T-helper 22 cell (primary cell): ENCODE data around the gene ZIC4.

Source experiments
- DNase-seq: peaks from one replicate; pipeline ENCODE4 v3.0.0-alpha.2; 2020; ENCODE audit warnings: low read depth

Gene ZIC4

GRCh38 chr3:147389717-147390116 lies 16.6 kb downstream of the ZIC4 start:
- DNase-seq, result no peak

- DNase-seq, result no peak
These were observed 17.4 kb downstream of the ZIC4 start for GRCh38 chr3:147388700-147389580.

DNA sequence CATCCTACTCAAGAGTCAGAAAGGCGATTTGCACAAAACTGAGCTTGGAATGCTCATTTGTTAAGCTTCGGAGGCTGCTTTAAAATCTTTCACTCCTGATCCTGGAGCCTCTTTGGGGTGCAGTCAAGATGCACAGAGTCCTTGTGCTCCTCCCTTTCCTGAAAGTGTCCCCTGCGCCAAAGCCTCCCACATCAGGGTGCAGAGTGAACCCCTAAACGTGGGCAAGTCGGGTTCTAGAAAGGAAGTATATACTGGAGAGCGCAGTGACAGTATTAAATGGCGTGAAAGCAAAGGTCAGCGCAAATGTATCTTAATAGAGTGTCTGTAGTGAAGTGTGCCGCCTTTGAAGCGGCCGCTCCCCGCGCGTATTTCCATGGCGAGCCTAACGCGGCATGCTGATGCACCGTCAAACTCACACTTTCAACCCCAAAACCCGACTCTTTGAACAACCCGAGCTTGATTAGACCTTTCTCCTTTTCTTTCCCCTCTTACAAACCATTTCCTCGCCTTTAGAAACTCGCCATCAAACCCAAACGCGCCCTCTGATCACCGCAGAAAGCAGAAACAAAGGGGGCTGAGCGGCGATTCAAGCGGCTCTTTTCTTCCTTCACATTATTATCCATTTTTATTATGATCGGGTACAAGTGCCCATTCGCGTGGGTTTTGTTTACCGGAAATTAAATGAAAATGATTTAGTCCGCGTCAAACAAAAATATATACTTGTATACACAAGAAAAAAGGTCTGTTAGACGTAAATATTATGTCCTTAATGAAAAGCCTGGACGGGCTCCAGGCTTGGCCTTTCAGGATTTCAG lies 18.3 kb downstream of the ZIC4 start:
- no peak for DNase-seq

DNA sequence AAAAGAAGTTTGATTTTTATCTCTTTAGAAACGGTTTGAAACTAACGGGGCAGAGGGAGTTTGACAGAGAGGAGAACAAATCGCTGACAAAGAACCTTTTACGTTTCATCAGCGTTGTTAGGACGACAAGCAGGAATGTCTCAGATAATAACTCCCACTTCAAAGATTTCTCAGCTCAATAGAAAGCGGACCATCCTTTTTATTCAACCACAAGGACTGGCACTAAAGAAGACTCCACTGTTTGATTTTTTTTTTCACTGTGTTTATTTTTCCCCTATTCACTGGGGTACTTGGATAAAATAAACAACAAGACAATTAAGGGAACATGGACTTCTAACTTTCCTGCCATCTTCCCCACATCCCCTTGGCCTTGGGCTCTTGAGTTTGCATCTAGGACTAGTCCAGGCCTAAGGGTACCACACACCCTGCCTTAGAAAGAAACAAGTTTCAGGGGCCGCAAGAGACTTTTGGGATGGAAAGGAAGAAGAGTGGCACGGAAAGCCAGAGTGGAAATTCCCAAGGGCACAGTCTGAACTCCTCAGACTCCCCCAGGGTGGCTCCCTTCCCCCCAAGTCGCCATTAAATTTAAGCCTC lies 19.0 kb downstream of the ZIC4 start:
- no peak for DNase-seq

DNA sequence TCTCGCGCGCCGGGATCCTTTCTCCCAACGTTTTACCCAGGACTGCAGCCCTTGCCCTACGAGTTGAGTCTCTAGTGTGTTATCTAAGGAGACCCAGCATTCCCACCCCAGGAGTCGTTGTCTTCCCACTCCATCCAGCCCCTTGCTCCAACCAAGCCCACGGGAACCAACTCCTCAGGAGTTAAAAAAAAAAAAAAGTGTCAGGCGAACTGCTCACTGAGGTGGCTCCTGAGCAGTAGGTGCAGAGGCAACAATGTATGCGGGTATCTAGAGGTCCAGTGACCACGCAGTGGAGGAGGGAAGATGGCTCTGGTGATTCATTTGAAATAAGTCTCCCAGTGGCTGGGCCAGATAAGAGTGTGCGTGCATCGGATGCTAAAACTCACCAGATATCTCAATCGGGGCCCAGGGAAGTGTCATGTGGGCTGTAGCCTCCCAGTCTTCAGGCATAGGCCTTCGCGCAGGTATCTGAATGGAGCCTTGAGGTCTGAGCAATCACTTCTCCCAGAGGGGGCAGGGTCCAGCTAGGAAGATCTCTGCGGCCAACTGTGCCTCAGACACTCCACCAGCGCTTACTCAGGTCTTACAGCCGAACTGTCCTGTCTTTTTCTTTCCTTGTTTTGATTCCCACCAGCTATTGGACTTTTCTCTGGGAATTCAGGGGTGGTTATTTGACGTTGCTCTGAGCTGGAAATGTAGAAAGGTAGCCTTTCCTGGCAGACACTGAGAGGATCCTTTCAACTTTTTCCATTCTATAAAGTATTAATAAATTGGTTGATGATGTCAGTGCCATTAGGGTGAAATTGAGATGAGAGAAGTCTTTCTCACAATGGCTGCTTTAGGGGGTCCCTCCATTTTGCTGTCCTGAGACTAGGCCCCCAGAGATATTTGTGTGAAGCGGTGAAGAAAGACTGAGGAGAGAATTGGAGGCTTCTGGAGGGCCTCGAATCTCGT lies 21.0 kb downstream of the ZIC4 start:
- DNase-seq, result no peak

- no peak for DNase-seq
These were observed 21.9 kb downstream of the ZIC4 start for GRCh38 chr3:147384210-147385058.

GRCh38 chr3:147383617-147384016 lies 22.7 kb downstream of the ZIC4 start:
- no peak for DNase-seq

GRCh38 chr3:147381596-147381995 lies 24.7 kb downstream of the ZIC4 start:
- DNase-seq, result no peak

GRCh38 chr3:147380977-147381376 lies 25.4 kb downstream of the ZIC4 start:
- no peak for DNase-seq

DNA sequence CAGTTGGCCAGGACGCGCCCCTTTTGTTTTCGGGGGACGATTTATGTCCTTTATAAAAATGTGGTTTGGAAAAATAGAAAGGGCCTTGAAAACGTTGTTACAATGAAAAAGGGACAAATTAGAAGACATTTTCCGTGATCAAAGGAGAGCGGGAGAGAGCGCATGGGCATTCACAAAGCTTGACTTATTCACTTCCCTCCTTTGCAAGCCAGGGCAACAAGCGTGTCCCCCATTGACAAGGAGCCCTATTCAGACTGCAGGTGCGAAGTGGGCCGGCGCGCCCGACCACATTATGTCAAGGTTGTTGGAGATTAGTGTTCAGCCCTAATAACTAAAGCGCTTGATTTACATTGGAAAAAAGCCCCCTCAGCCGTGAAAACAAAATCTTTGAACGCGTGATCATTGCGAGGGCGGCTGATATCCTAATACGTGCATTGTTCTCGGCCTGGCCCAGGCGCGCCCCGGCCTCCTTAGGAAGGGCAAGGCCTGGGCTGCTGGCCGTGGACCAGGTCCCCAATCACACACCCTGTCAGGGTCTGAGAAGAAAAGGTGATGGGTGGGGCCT lies 25.9 kb downstream of the ZIC4 start:
- no peak for DNase-seq

GRCh38 chr3:147379651-147380050 lies 26.7 kb downstream of the ZIC4 start:
- DNase-seq, result no peak

- DNase-seq, result no peak
These were observed 28.7 kb downstream of the ZIC4 start for GRCh38 chr3:147377412-147378367.

DNA sequence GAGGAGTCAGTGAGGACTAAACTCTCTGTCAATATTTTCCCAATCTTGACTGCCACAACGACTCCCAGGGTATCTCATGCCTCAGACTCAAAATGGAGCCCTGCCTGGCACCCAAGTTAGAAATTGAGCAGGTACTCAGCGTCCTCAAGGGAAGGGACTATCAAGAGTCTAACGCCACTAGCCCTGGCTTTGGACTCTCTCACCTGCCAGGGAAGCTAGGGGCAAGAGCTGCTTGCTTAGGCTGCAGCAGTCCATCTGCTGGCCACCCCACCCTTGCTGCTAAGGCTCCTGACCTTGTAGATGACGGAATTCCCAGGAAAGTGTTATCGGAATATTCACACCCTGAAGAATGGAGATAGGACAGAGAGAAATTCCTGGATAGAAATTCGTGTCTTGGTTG lies 33.0 kb downstream of the ZIC4 start:
- DNase-seq, result no peak

- no peak for DNase-seq
These were observed 33.8 kb downstream of the ZIC4 start for GRCh38 chr3:147372525-147373027.

- DNase-seq, result no peak
These were observed 34.5 kb downstream of the ZIC4 start for GRCh38 chr3:147371771-147372340.

DNA sequence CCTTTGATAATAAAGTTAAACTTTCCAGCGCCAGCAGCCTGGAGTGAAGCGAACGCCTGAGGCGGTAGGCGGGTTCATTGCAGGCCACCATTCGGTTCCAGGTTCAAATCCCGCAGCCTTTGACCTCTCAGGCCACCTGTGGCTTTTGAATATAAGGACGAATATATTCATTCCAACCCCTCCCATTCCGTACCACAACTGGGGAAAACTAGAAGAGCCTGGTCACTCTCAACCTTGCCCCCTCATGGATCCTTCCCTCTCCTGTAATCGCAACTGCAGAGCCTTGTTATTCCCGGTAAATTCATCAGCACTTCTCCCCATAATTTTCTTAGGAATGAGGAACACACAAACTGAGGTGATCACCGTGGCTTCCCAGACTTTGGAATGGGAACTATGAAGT lies 35.2 kb downstream of the ZIC4 start:
- DNase-seq, result no peak

DNA sequence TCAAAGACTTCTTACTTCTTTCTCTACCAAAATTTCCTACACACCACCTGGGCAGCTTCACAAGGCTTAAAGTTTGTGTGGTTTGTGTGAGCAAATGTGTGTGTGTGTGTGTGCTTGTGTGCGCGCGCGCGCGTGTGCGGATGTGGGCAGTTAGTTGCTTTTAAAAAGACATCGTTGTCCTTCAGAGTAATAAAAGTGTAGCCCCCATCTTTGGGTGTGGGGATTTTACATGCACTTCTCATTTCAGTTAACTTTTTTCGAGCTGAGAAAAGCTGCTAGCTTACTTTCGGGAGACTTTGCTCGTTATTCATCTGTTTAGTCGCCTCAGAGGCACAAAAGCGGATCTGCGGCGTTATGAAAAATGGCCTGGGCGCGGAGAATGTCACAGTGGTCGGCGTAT lies 36.0 kb downstream of the ZIC4 start:
- DNase-seq, result no peak

DNA sequence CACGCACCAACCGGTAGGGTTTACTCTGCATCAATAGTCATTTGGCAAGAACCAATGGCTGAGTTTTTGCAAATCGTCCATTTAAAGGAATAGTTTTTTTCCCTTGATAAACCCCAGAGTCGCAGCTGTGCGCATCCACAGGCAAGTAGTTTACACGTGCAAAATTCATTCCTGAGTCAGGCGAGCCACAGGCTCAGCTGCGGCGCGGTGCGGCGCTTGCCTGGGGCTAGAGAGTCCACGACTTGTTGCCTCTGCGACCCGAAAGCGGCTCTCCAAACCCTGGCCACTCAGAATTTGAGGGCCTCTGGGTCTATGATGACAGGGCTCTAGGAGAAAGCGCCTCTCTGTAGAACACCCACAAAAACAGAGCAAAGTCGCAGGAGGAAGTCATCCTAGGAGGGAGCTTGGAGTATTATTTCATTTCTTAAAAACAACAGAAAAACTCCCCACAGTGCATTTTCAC lies 36.7 kb downstream of the ZIC4 start:
- DNase-seq, result no peak

- no peak for DNase-seq
These were observed 37.1 kb downstream of the ZIC4 start for GRCh38 chr3:147369231-147369630.
